Fibroblast of lung (primary cell): ENCODE data around the gene HAUS7.

Experiments
- CTCF ChIP-seq, 2 donors: IDR thresholded peaks in 1 of 2; conservative IDR thresholded peaks in 1 of 2; 1 replicate in 1 of 2; 2 replicates in 1 of 2; pipeline ENCODE4 v1.5.1; 2011 to 2012; ENCODE audit warnings: low read length in 2 of 2, control low read depth in 1 of 2, inconsistent platforms in 1 of 2, low read depth in 1 of 2, mild to moderate bottlenecking in 1 of 2
- EZH2 ChIP-seq: IDR thresholded peaks from 2 replicates; pipeline ENCODE4 v1.5.1; 2012; ENCODE audit warnings: low read length, control low read depth, mild to moderate bottlenecking; ENCODE audit errors: missing control alignments

- no peak for TF ChIP-seq CTCF (conservative IDR thresholded peaks at IDR 0.05 in 1 of 2, IDR thresholded peaks at IDR 0.05 in 1 of 2; ENCODE audit: low read depth in 1 of 2, low read length in 2 of 2)
- no peak for TF ChIP-seq EZH2
Measured at GRCh38 chrX:153449368-153450113, 20.8 kb downstream of the HAUS7 start.
